ENCODE results near the gene LILRA2.

Gene LILRA2

DNA sequence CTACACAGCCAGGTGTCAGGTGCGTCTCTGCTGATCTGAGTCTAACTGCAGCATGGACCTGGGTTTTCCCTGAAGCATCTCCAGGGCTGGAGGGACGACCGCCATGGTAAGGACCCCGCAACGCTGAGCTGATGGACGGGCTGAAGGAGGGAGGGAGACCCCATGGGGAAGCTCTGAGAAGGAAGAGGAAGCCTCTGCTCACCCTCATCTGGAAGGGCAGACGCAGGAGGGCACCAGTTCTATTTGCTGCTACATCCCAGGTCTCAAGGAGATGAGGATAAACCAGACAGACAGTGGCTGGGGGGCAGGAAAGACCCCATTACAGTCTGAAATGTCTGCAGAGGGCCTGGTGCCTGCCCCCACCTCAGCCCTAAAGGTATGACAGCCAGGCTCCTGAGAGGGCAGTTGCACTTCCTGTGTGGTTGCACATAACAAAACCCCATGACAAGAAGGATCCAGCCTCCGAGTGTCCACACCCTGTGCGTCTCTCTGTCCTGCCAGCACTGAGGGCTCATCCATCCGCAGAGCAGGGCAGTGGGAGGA is at the start of gene LILRA2:
LILRA2 (plus strand) TSS at position 461 of the 543 bp plus-strand sequence. CDS start 89 bp downstream, outside the sequence.
- no peak within 1 kb of the TSS for H3K27ac ChIP-seq
- CTCF ChIA-PET, result interaction anchor here (0.6 kb wide), 1 partner anchor 218 kb away, joined by 3 read pairs; no protein-coding TSS in a partner anchor

DNA sequence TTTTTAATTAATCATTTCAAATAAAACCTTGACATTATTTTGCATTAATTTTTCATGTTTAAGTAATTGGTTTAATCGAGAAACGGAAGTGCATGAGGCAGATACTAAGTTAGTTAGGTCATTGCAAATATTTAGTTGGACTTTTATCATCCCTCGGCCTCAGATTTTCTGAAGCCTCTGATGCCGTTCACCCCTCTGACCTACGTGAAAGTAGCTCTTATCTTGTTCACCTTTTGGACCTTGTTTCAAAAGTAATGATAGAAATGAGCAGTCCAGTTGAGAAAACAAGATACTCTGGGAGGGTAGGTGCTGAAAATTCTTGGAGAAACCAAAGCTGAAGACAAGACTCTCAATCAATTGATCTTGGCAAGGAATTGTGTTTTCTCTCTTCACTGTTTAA is 48.0 kb upstream of the LILRA2 start:
- CTCF ChIA-PET, result no interaction called here
- TF ChIP-seq, protein P1, sequence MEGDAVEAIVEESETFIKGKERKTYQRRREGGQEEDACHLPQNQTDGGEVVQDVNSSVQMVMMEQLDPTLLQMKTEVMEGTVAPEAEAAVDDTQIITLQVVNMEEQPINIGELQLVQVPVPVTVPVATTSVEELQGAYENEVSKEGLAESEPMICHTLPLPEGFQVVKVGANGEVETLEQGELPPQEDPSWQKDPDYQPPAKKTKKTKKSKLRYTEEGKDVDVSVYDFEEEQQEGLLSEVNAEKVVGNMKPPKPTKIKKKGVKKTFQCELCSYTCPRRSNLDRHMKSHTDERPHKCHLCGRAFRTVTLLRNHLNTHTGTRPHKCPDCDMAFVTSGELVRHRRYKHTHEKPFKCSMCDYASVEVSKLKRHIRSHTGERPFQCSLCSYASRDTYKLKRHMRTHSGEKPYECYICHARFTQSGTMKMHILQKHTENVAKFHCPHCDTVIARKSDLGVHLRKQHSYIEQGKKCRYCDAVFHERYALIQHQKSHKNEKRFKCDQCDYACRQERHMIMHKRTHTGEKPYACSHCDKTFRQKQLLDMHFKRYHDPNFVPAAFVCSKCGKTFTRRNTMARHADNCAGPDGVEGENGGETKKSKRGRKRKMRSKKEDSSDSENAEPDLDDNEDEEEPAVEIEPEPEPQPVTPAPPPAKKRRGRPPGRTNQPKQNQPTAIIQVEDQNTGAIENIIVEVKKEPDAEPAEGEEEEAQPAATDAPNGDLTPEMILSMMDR (conservative IDR thresholded peaks at IDR 0.05; ENCODE audit: low read depth), result no peak
- no peak for DNase-seq (ENCODE audit: low spot score)
- H3K27ac ChIP-seq, result no peak overlapping the region
- POLR2A ChIA-PET (ENCODE audit: low non-redundant PET), result no interaction called here

More for the DNA sequence above, at the start of gene LILRA2:
- POLR2A ChIA-PET (ENCODE audit: low non-redundant PET), result no interaction called here
- DNase-seq (ENCODE audit: low spot score), result no peak
- TF ChIP-seq, protein P1 (conservative IDR thresholded peaks at IDR 0.05; ENCODE audit: low read depth), result no peak

DNA sequence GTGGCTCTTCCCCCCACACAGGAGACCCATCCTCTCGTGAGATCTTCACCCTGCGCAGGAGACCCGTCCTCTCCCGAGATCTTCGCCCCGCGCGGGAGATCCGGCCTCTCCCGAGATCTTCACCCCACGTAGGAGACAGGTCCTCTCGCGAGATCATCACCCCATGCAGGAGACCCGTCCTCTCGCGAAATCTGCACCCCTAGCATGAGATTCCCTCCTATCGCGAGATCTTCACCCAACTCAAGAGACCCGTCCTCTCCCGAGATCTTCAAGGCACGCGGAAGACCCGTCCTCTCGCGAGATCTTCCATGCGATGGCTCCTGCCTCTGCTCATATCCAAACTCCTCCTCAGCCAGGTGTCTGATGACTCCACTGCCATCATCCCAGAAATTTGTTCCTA is 46.6 kb upstream of the LILRA2 start:
- H3K27ac ChIP-seq, result no peak overlapping the region
- TF ChIP-seq, protein P1 (conservative IDR thresholded peaks at IDR 0.05; ENCODE audit: low read depth), result no peak
- CTCF ChIA-PET, result no interaction called here
- no peak for DNase-seq (ENCODE audit: low spot score)
- POLR2A ChIA-PET (ENCODE audit: low non-redundant PET), result no interaction called here

DNA sequence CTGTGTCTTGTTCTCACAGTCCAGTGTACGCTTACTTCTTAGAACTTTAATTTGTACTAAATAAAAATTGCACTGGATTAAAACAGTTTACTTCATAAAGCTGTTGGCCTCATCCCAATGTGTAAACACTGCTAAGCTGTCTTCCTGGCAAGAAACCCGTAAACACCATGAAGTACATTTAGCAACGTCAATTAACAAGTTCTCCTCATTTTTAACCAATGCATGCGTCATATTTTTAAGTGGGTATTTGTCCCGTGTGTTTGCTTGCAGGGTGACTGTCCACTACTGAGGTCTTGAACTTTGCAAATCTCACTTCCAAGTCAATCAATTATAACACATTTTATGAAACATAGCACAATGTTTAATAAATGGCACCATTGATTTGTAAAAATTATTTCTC is 42.7 kb upstream of the LILRA2 start:
- POLR2A ChIA-PET (ENCODE audit: low non-redundant PET), result no interaction called here
- TF ChIP-seq, protein P1 (conservative IDR thresholded peaks at IDR 0.05; ENCODE audit: low read depth), result no peak
- CTCF ChIA-PET, result no interaction called here
- H3K27ac ChIP-seq, result no peak overlapping the region
- DNase-seq (ENCODE audit: low spot score), result no peak

DNA sequence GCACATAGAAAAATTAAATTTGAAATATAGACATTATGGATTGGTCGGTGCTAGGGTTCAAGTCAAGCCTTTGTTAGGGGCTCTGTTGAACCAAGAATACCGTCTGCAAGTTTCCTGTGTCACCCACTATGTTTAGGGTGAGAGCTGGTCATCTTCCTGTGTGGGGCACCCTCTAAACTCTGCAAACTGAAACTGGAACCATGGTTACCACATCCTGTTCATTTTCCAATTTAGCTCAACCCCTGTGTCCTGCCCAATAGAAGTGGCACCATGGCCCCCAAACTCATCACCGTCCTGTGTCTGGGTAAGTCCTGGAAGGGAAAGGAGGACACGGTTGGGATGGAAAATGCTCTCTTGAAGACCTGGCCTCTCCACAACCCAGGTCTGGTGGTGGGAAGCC is 41.1 kb upstream of the LILRA2 start:
- H3K27ac ChIP-seq, result no peak overlapping the region
- ChIA-PET POLR2A (ENCODE audit: low non-redundant PET) (no interaction called here), CTCF (interaction anchor here (0.6 kb wide), 2 partner anchors 24 to 78 kb away, joined by 3 to 4 read pairs; no protein-coding TSS in a partner anchor)
- no peak for DNase-seq (ENCODE audit: low spot score)
- TF ChIP-seq, protein P1 (conservative IDR thresholded peaks at IDR 0.05; ENCODE audit: low read depth), result no peak

DNA sequence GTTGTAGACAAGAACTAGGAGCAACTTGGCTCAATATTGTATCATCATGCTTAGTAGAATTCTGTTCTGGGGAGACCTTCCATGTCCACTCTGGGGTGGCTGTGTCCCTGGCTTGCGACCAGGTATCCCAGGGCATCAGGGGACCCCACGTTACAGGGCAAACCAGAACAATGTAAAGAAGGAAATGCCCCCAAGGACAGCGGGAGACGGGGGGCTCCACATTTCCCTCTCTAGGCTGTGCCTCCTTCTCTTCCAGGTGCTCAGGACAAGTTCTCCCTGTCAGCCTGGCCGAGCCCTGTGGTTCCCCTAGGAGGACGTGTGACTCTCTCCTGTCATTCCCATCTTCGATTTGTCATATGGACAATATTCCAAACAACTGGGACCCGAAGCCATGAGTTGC is 40.1 kb upstream of the LILRA2 start:
- H3K27ac ChIP-seq, result no peak overlapping the region
- DNase-seq (ENCODE audit: low spot score), result no peak
- ChIA-PET POLR2A (ENCODE audit: low non-redundant PET) (no interaction called here), CTCF (no interaction called here)
- TF ChIP-seq, protein P1 (conservative IDR thresholded peaks at IDR 0.05; ENCODE audit: low read depth), result no peak
